Activated T-cell treated with anti-CD3 and anti-CD28 coated beads, Interleukin-2, amount 50 U/mL, for 72 hours (primary cell): Measurements from ENCODE around the gene SYNE1. TPM values are rescaled to one million over a fixed set of nuclear protein-coding genes. Genes with fewer than 3 reads are reported as not detected.
"Not testable (repeated sequence)": the region's sequence is repeated elsewhere in the genome, so short reads cannot be mapped to it uniquely, and the experiment has no call there.

ENCODE experiments used
- ATAC-seq, 2 donors: fragments of 150-1000 bp; cut with Tn5 transposase; replicated peaks in 1 of 2; 2 replicates each; pipeline ENCODE4 v1.10.0; 2021; ENCODE audit warnings: moderate library complexity in 2 of 2, mild to moderate bottlenecking in 1 of 2
- DNase-seq, 2 donors: peaks; one replicate each; pipeline ENCODE4 v3.0.0; 2021 to 2022; ENCODE audit warnings: mixed read lengths in 1 of 2
- H3K27ac Mint-ChIP-seq: one replicate; pipeline ENCODE4 v1.8.0; 2022; ENCODE audit warnings: mild to moderate bottlenecking, moderate library complexity, mixed read lengths
- H3K27me3 Mint-ChIP-seq: one replicate; pipeline ENCODE4 v1.8.0; 2022; ENCODE audit warnings: low read depth, mixed read lengths
- H3K36me3 Mint-ChIP-seq, 2 donors: one replicate each; pipeline ENCODE4 v1.8.0; 2022; ENCODE audit warnings: mixed read lengths in 2 of 2, mild to moderate bottlenecking in 1 of 2; ENCODE audit not compliant: insufficient read depth in 2 of 2
- H3K4me1 Mint-ChIP-seq: one replicate; pipeline ENCODE4 v1.8.0; 2022; ENCODE audit warnings: low read depth, mixed read lengths
- H3K4me3 Mint-ChIP-seq, 2 donors: one replicate each; pipeline ENCODE4 v1.8.0; 2022; ENCODE audit warnings: mild to moderate bottlenecking in 2 of 2, mixed read lengths in 2 of 2, moderate library complexity in 2 of 2
- H3K9me3 Mint-ChIP-seq, 2 donors: one replicate each; pipeline ENCODE4 v1.8.0; 2022; ENCODE audit warnings: mixed read lengths in 2 of 2
- total RNA-seq, 2 donors: library from RNA; stranded (reverse); gene quantifications; one replicate each; pipeline ENCODE4 v1.2.3, GENCODE V29; 2022

Gene SYNE1
- total RNA-seq, 2 donors from 2014 or later: 34.5 to 38.9 TPM

DNA sequence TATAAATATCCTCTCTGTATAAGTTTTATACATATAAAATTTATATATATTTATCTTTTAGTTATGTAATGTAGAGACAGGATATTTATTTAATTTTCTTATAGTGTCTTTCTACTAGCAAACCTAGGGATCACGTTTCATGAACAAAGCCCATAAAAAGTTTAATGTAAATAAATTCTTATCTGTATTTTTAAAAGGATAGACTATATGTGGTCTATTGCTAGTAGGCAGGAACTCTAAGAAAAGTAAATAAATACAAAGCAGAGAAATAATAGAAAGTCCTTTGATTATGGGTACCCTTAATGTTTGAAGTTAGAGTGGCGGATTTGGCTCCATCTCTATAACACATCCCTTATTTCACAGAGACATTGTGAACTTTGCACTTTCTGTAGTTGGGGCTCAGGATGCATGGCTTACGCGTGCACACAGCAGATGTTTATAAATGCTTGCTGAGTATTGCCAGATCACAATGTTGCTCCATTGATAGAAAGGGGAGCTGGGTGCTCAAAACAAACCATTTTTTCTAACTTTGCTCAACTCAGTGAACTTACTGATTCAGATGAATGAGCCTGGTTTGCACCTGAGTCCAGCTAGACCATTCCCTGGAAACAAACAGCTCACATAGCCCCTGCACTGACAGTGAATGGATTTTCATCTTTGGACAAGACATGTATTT is 179.1 kb downstream of the SYNE1 start:
- no peak for DNase-seq

DNA sequence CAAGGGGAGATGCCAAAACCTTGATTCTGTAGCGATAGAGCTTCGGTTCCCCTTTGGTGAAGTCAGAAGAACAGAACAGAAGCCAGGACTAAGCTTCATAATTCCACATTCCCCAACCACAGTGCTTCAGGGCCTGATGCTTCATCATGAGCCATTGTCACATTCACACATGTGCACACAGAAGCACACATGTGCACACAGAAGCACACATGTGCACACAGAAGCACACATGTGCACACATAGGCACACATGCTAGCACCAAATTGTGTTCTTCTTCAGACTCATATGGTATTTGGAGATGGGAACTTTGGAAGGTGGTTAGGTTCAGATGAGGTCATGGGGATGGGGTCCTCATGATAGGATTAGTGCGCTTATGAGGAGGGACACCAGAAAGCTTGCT is 183.2 kb downstream of the SYNE1 start:
- no peak overlapping the region for H3K4me3 Mint-ChIP-seq
- no peak overlapping the region for H3K27ac Mint-ChIP-seq
- H3K27me3 Mint-ChIP-seq: peaks cover 10% of the 10 kb centered on the region
- peaks cover 1 to 4% of the 10 kb centered on the region in 2 donors for H3K36me3 Mint-ChIP-seq
- peaks cover 2% of the 10 kb centered on the region in 2 donors for H3K9me3 Mint-ChIP-seq
- no peak for DNase-seq
- no peaks in the 10 kb centered on the region for H3K4me1 Mint-ChIP-seq
- ATAC-seq: no peak

More for the DNA sequence above, 179.1 kb downstream of the SYNE1 start:
- Mint-ChIP-seq H3K27me3 (peaks cover 5% of the 10 kb centered on the region), H3K9me3 (no peaks in the 10 kb centered on the region), H3K4me3 (no peak overlapping the region), H3K4me1 (peaks cover 8% of the 10 kb centered on the region), H3K27ac (no peak overlapping the region), H3K36me3 (no peaks in the 10 kb centered on the region)
- no peak for ATAC-seq

DNA sequence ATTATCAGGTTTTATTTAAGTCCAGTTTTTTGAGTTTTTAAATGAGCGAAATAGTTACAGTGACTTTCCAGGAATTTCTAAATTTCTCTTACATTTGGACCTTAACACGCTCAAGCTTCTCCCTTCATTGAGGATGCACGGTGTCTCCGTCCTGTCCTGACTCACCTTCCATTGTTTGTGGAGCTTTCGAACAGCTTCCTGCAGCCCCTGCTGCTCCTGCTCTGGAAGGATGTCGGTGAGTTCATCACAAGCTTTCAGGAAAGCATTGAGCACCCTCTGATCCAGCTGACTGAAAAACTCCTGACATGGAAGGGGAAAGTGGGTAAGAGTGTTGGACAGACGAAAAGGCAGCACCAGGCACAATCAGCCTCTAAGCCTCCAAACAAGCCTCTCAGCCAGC is 183.7 kb downstream of the SYNE1 start:
- no peak overlapping the region for H3K4me3 Mint-ChIP-seq
- no peaks in the 10 kb centered on the region for H3K4me1 Mint-ChIP-seq
- peaks cover 2% of the 10 kb centered on the region in 2 donors for H3K9me3 Mint-ChIP-seq
- H3K36me3 Mint-ChIP-seq: peaks cover 1 to 4% of the 10 kb centered on the region in 2 donors
- H3K27ac Mint-ChIP-seq: no peak overlapping the region
- ATAC-seq (no peak), DNase-seq (no peak)
- H3K27me3 Mint-ChIP-seq: peaks cover 10% of the 10 kb centered on the region

DNA sequence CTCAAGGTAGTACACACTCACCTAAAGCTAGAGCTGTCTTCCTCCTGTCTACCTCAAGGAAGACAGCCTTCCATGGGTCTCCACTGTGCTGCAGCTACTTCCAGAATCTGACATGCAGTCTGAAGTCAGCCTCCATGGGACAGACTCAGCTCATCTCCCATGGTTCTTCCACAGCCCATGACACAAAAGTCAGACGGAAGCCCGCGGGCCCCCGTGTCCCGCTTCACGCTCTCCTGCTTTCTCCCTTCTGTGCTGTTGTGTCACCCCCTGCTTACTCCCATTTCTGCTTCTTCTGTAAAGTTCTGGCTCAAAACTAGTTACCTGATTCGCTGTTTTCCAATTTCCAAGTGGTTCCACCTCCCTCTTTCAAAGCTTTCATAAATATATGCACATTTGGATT is 184.5 kb downstream of the SYNE1 start:
- peaks cover 1 to 4% of the 10 kb centered on the region in 2 donors for H3K36me3 Mint-ChIP-seq
- H3K9me3 Mint-ChIP-seq: peaks cover 2% of the 10 kb centered on the region in 2 donors

DNA sequence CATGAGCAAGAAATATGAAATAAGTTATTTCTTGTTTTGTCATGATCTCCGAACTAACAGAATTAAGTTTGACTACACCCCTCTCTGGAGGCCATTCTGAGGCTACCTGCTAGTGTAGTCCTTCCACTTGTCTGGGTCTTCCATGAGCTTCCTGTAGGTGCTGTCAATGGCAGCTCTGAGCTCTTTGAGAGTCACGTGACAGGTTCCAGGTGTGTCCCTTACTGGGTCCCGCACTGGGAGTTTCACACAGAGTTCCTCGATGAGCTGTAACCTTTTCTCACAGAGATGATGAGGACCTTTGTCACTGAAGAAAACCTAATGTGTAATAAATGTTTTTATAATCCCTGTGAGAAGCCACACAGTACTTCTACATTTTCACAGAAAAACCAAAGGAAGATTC is 186.6 kb downstream of the SYNE1 start:
- no peak overlapping the region for H3K27ac Mint-ChIP-seq
- no peak for ATAC-seq
- H3K27me3 Mint-ChIP-seq: peaks cover 10% of the 10 kb centered on the region
- no peaks in the 10 kb centered on the region for H3K4me1 Mint-ChIP-seq
- peaks cover 1 to 4% of the 10 kb centered on the region in 2 donors for H3K36me3 Mint-ChIP-seq
- DNase-seq: no peak
- peaks cover 2% of the 10 kb centered on the region in 2 donors for H3K9me3 Mint-ChIP-seq
- H3K4me3 Mint-ChIP-seq: no peak overlapping the region

More for the DNA sequence above, 184.5 kb downstream of the SYNE1 start:
- DNase-seq (no peak), ATAC-seq (no peak)
- Mint-ChIP-seq H3K27ac (no peak overlapping the region), H3K4me3 (no peak overlapping the region), H3K27me3 (peaks cover 10% of the 10 kb centered on the region), H3K4me1 (no peaks in the 10 kb centered on the region)

DNA sequence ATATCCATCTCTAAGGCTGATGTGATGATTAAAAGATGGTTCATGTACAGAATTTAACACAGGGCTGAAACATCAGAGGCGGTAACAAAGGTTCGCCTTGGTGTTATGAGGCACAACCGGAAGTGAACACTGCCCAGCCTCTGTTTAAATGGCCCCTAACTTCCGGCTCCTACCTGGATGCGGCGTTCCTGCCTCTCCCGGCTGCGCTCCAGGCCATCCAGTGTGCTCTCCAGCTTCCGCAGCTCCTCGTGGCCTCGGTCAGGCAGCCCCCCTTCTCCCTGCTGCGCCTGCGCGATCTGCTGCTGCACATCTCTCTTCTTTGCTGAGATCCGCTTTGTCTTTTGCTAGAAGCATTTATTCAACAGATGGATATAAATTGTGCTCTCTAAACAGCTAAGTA is 195.3 kb downstream of the SYNE1 start:
- Mint-ChIP-seq H3K36me3 (no peaks in the 10 kb centered on the region), H3K27me3 (no peaks in the 10 kb centered on the region), H3K9me3 (no peaks in the 10 kb centered on the region), H3K27ac (no peak overlapping the region), H3K4me1 (no peaks in the 10 kb centered on the region), H3K4me3 (no peak overlapping the region)
- DNase-seq (no peak), ATAC-seq (no peak)

DNA sequence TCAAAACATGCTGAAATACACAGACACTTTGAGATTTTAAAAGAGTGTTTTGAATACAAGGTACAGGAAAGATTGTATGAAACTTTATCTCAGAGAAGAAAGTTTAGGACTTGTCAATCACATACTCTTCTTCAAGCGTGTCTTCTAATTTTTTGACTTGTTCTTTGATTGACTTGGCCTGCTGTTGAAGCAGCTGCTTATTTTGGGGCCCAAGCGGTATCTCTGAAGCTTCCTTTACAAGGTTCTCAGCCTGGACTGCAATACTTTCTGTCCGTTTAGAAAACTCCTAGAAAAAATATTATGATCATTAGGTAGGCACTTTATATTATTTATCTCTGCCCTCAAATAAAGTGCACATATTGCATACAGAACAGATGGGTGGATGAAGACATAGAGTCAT is 201.3 kb downstream of the SYNE1 start:
- H3K4me3 Mint-ChIP-seq: no peak overlapping the region

DNA sequence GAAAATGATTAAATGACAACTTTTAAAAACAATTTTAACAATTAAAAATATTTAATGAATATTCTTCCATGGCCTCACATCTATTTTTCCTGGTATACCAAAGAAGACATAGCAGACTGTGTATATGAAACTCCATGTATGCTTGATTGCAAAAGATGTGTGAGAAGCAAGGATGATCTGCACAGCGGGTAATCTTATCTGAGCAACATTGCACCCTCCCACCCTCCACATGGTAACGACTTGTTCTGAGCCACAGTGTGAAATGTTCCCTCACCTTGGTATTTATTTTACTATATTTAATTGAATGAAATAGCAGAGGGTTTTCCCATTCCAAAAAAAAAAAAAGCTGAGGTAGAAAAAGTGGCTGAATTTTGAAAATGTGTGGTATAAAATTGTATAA is 204.4 kb downstream of the SYNE1 start:
- H3K27ac Mint-ChIP-seq: no peak overlapping the region
- no peaks in the 10 kb centered on the region for H3K36me3 Mint-ChIP-seq
- DNase-seq (no peak), ATAC-seq (no peak)
- H3K9me3 Mint-ChIP-seq: no peaks in the 10 kb centered on the region
- H3K27me3 Mint-ChIP-seq: peaks cover 11% of the 10 kb centered on the region
- H3K4me1 Mint-ChIP-seq: no peaks in the 10 kb centered on the region
- H3K4me3 Mint-ChIP-seq: no peak overlapping the region

More for the DNA sequence above, 201.3 kb downstream of the SYNE1 start:
- H3K4me1 Mint-ChIP-seq: no peaks in the 10 kb centered on the region
- H3K9me3 Mint-ChIP-seq: no peaks in the 10 kb centered on the region
- H3K36me3 Mint-ChIP-seq: no peaks in the 10 kb centered on the region
- DNase-seq (no peak), ATAC-seq (no peak)
- H3K27ac Mint-ChIP-seq: no peak overlapping the region
- H3K27me3 Mint-ChIP-seq: peaks cover 11% of the 10 kb centered on the region

DNA sequence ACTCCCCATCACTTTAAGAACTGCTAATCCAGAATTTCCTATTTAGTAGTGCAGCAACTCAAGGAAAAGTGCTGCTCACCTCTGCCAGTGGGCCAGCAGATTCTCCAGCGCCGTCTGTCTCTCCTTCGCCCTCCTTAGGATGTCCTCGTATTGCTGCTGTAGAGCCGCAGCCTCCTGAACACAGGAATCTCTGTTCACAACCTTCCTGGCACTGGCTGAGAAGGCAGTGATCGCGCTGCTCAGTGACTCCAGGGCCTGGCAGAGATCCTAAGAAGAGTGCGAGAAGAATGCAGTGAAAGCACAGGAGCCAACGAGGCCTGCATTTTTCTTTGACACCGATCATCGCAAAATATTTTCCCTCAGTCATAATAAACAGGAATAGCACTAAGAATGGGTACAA is 209.0 kb downstream of the SYNE1 start:
- Mint-ChIP-seq H3K27me3 (peaks cover 14% of the 10 kb centered on the region), H3K27ac (no peak overlapping the region), H3K9me3 (no peaks in the 10 kb centered on the region), H3K4me1 (no peaks in the 10 kb centered on the region), H3K36me3 (no peaks in the 10 kb centered on the region), H3K4me3 (no peak overlapping the region)
- DNase-seq: no peak
- ATAC-seq: no peak

DNA sequence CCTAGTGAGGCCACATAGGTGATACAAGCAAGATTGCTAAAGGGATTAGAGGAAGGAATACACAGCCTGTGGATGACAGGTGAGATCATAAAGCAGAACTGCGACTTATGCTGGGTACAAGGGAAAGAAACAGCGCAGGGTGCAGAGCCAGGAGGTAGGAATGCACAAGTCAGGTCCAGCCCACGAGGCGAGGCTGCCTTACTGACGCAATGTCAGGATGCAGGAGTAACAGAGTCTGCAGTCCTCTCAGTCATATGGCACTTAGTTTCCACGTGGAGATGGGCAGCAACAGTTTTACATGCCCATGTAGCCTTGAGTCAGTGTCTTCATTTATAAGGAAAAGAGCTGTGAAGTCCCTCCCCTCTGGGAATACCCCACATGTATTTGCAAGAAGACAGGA is 210.9 kb downstream of the SYNE1 start:
- peaks cover 17% of the 10 kb centered on the region for H3K27me3 Mint-ChIP-seq

DNA sequence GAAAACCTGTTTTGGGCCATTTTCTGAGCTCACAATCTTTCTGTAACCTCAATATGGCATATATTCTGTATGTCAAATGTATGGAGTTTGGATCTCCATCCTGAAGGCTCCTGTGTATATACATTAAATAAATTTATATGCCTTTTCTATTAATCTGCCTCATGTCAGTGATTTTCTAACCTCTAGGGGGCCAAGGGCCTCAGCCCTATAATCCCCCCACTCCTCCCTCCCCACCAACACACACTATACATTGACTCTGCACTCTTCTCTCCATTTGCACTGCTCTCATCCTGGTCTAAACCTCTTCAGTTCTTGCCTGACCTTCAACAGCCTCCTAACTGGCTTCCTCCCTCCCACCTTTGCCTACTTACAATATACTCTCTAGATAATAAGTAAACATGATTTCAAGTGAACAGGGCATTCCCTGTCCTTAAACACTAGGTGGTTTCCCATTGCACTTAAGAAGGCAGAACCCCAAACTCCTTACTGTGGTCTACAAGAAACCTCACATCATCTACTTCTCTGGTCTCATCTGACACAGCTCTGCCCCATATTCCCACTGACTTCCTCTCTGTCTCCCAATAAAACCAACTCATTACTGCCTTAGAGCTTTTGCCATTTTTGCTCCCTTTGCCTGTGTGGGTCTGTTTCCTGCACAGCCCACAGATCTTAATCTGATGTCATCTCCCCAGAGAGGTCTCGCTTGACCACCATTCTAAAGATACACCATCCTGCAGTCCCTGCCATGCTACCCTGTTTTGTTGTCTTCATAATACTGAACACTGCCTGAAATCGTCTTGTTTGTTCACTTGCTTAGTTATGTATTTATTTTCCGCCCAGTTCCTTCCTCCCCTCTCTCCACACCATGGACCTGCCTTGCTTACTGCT is 213.7 kb downstream of the SYNE1 start:
- H3K36me3 Mint-ChIP-seq: no peaks in the 10 kb centered on the region
- no peak overlapping the region for H3K4me3 Mint-ChIP-seq
- no peaks in the 10 kb centered on the region for H3K9me3 Mint-ChIP-seq
- DNase-seq: no peak
- no peak overlapping the region for H3K27ac Mint-ChIP-seq
- no peaks in the 10 kb centered on the region for H3K4me1 Mint-ChIP-seq
- no peak for ATAC-seq
- H3K27me3 Mint-ChIP-seq: peaks cover 18% of the 10 kb centered on the region

More for the DNA sequence above, 210.9 kb downstream of the SYNE1 start:
- Mint-ChIP-seq H3K4me3 (no peak overlapping the region), H3K4me1 (no peaks in the 10 kb centered on the region), H3K9me3 (no peaks in the 10 kb centered on the region), H3K36me3 (no peaks in the 10 kb centered on the region), H3K27ac (no peak overlapping the region)
- DNase-seq (no peak), ATAC-seq (no peak)

DNA sequence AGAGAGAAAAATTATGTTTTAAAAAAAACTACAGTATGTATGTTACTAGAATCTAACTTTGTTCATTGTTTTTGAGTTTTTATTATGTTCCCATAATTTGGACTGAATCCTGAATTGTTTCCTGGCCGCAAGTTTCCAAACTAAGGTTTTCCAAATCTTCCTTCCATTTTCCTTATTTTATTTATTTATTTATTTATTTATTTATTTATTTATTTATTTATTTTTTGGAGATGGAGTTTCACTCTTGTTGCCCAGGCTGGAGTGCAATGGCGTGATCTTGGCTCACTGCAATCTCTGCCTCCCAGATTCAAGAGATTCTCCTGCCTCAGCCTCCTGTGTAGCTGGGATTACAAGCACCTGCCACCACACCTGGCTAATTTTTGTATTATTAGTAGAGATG is 215.7 kb downstream of the SYNE1 start:
- H3K9me3 Mint-ChIP-seq, ATAC-seq, H3K4me3 Mint-ChIP-seq, DNase-seq, H3K36me3 Mint-ChIP-seq, H3K27ac Mint-ChIP-seq, H3K4me1 Mint-ChIP-seq: not testable (repeated sequence)
- peaks cover 23% of the 10 kb centered on the region for H3K27me3 Mint-ChIP-seq

DNA sequence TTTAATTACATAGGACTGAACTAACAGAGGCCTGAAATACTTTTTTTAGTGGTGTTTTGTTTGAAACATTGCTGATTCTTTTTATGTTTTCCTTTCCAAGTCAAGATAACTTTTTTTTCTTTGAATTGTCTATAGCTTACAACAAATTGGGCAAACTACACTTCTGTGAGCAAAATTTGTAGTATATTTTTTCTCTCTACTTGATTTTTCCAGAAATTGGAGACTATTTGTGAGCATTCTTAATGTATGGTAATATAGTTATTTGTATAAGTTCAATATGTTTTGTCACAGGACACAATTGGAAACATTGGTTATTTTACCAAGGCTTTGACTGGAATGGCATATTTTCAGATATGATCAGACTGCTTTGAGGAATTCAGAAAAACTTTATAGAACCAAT is 216.5 kb downstream of the SYNE1 start:
- ATAC-seq: no peak
- H3K27me3 Mint-ChIP-seq: peaks cover 23% of the 10 kb centered on the region

More for the DNA sequence above, 216.5 kb downstream of the SYNE1 start:
- DNase-seq: no peak
- Mint-ChIP-seq H3K36me3 (no peaks in the 10 kb centered on the region), H3K4me3 (no peak overlapping the region), H3K9me3 (no peaks in the 10 kb centered on the region), H3K27ac (no peak overlapping the region), H3K4me1 (no peaks in the 10 kb centered on the region)
